Retinal pigment epithelial cell (primary cell): ENCODE results near the gene NAA40.
A peak's percentile ranks its signal among the peaks of the same experiment; 100 is the strongest.

Experiments
- DNase-seq: peaks from one replicate; pipeline ENCODE4 v3.0.0-alpha.2; 2010; ENCODE audit warnings: low read depth
- H3K4me3 ChIP-seq: 2 replicates; pipeline ENCODE4 v1.5.1; 2011; ENCODE audit warnings: mild to moderate bottlenecking, low read length, control low read depth, moderate library complexity
- CTCF ChIP-seq: conservative IDR thresholded peaks from 2 replicates; pipeline ENCODE4 v1.5.1; 2011; ENCODE audit warnings: low read depth, low read length, control low read depth, inconsistent platforms

The NAA40 gene

DNA sequence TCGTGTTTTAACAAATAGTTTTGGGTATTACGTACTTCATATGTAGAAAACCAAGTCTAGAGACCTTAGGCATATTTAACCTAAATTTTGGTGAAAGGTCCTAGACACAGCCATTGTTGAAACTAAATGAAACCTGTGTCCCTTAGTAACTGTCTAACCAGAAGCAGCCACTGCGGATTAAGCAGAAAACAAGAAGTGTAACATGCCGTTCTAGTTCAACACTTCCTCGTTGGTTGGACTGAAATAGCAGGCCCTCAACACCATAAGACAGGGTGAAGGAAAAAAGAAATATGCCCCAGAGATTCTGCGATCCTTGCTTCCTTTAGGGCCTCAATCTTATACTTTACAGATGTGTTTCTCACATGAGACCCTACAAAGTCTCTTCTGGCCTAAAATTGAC is 2.0 kb downstream of the NAA40 start:
- TF ChIP-seq CTCF = no peak
- H3K4me3 ChIP-seq = no peak overlapping the region
- DNase-seq = no peak

DNA sequence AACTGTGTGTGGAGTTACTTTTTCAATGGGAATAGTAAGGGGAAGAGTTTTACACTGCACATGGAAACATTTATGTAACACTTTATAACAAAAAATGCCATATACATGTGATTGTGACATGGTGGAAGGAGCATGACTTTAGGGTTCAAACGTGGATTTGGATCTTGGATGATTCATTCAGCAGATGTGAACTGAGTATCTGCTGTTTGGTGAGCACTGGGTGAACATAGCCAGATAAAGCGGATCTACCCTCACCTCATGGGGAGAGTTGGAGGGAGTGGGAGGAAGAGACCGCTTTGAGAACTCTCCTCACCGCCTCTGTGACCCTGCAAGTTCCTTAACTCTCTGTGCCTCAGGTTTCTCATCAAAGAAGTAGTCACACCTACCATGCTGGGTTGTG is 3.1 kb downstream of the NAA40 start:
- TF ChIP-seq CTCF = no peak
- no peak for DNase-seq
- H3K4me3 ChIP-seq = no peak overlapping the region

DNA sequence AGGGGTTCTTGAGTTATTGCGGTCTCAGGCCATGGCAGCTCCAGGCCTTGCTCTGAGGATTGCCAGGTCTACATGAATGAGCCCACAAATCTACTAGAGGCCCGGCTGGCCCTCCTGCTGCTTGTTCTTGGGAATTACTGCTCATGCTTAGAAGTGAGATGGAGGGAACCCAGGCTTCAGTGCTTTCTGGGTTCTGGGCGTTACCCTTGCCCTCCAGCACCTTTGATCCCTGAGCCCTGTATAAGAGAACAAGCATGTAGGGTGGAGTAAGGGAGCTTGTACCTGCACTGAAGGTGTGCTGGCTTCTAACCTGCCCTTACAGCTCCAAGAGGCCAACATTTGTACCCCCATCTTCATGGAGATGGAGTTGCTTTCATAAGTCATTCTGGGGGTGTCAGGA is 4.0 kb downstream of the NAA40 start:
- DNase-seq = no peak
- no peak overlapping the region for H3K4me3 ChIP-seq
- TF ChIP-seq CTCF = no peak

GRCh38 chr11:63944987-63945386 is 6.2 kb downstream of the NAA40 start:
- H3K4me3 ChIP-seq = no peak overlapping the region
- no peak for TF ChIP-seq CTCF
- no peak for DNase-seq

GRCh38 chr11:63945477-63946163 is 6.8 kb downstream of the NAA40 start:
- H3K4me3 ChIP-seq = no peak overlapping the region
- peak; percentile 21 for DNase-seq
- TF ChIP-seq CTCF = peak; percentile 67

- no peak for DNase-seq
- no peak overlapping the region for H3K4me3 ChIP-seq
- TF ChIP-seq CTCF = no peak
Observed at GRCh38 chr11:63951779-63952536, 13.2 kb downstream of the NAA40 start.

DNA sequence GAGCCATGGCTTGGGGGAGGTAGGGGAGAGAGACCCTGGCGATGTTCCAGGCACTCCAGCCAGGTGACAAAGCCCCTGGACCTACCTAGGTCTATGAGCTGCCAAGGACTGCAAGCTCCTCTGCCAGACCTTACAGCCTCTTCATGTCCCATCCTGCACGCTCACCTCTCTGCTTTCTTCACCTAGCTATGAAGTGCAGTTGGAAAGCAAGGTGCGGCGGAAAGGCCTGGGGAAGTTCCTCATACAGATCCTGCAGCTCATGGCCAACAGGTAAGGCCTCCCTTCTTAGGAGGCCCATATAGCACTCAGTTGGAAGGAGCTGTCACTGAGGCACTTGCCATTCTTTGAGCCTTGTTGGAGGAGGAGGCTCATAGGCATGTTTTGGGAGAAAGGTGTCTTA is 13.8 kb downstream of the NAA40 start:
- no peak overlapping the region for H3K4me3 ChIP-seq
- TF ChIP-seq CTCF = no peak
- no peak for DNase-seq
